Fibroblast of lung (primary cell): ENCODE measurements around the gene TMEFF2. TPM values are rescaled to one million over a fixed set of nuclear protein-coding genes. Genes with fewer than 3 reads are reported as not detected.

ENCODE experiments used
- DNase-seq, 2 donors: peaks; one replicate each; pipeline versions ENCODE4 v3.0.0 to v3.0.0-alpha.2; 2010; ENCODE audit warnings: low read depth in 2 of 2
- H2AFZ ChIP-seq: 2 replicates; pipeline ENCODE4 v1.5.1; 2012; ENCODE audit warnings: low read length, control low read depth, inconsistent platforms
- H3K27ac ChIP-seq: 2 replicates; pipeline ENCODE4 v1.5.1; 2011; ENCODE audit warnings: low read length, control low read depth; ENCODE audit not compliant: insufficient read depth
- H3K27me3 ChIP-seq: 2 replicates; pipeline ENCODE4 v1.5.1; 2011; ENCODE audit warnings: mild to moderate bottlenecking, low read length; ENCODE audit not compliant: control insufficient read depth, insufficient read depth
- H3K36me3 ChIP-seq: 2 replicates; pipeline ENCODE4 v1.5.1; 2011; ENCODE audit warnings: low read length; ENCODE audit not compliant: control insufficient read depth, insufficient read depth
- H3K4me1 ChIP-seq: 2 replicates; pipeline ENCODE4 v1.5.1; 2011; ENCODE audit warnings: low read length; ENCODE audit not compliant: control insufficient read depth, insufficient read depth; ENCODE audit errors: extremely low read depth
- H3K4me2 ChIP-seq: 2 replicates; pipeline ENCODE4 v1.5.1; 2011; ENCODE audit warnings: low read length, control low read depth; ENCODE audit not compliant: insufficient read depth; ENCODE audit errors: extremely low read depth
- H3K4me3 ChIP-seq, 4 experiments: fragments of 200-600 bp in 1 of 4; sonication (generic) in 1 of 4; replicated peaks in 1 of 4; 2 replicates each; pipeline ENCODE4 v1.5.1; 2011 to 2016; ENCODE audit warnings: low read length in 4 of 4, low read depth in 3 of 4, mild to moderate bottlenecking in 3 of 4, control low read depth in 2 of 4, inconsistent platforms in 1 of 4, mixed read lengths in 1 of 4; ENCODE audit not compliant: insufficient read depth in 1 of 4; ENCODE audit errors: control extremely low read depth in 1 of 4
- H3K79me2 ChIP-seq: 2 replicates; pipeline ENCODE4 v1.5.1; 2012; ENCODE audit warnings: mild to moderate bottlenecking, low read length, inconsistent platforms; ENCODE audit not compliant: control insufficient read depth, insufficient read depth
- H3K9ac ChIP-seq: 2 replicates; pipeline ENCODE4 v1.5.1; 2011; ENCODE audit warnings: mild to moderate bottlenecking, low read length, control low read depth; ENCODE audit not compliant: insufficient read depth
- H3K9me3 ChIP-seq: 2 replicates; pipeline ENCODE4 v1.5.1; 2012; ENCODE audit warnings: low read depth, low read length; ENCODE audit not compliant: control insufficient read depth, insufficient read depth
- H4K20me1 ChIP-seq: 2 replicates; pipeline ENCODE4 v1.5.1; 2011; ENCODE audit warnings: low read length; ENCODE audit not compliant: control insufficient read depth, insufficient read depth; ENCODE audit errors: extremely low read depth
- EZH2 ChIP-seq: IDR thresholded peaks from 2 replicates; pipeline ENCODE4 v1.5.1; 2012; ENCODE audit warnings: low read length, control low read depth, mild to moderate bottlenecking; ENCODE audit errors: missing control alignments
- polyA plus RNA-seq, 2 donors: library from polyadenylated mRNA; depleted of rRNA in 1 of 2; stranded (reverse) in 1 of 2; unstranded in 1 of 2; fragments of >200 nt; gene quantifications; 2 replicates each; pipeline ENCODE4 v1.2.1, GENCODE V29; 2011 to 2012; ENCODE audit warnings: missing spikeins in 1 of 2
- total RNA-seq: library from RNA; depleted of rRNA; stranded (reverse); fragments of >200 nt; gene quantifications from 2 replicates; pipeline ENCODE4 v1.2.1, GENCODE V29; 2014
- TF ChIP-seq, protein P1 (sequence below), 2 donors: IDR thresholded peaks in 1 of 2; conservative IDR thresholded peaks in 1 of 2; 1 replicate in 1 of 2; 2 replicates in 1 of 2; pipeline ENCODE4 v1.5.1; 2011 to 2012; ENCODE audit warnings: low read length in 2 of 2, control low read depth in 1 of 2, inconsistent platforms in 1 of 2, low read depth in 1 of 2, mild to moderate bottlenecking in 1 of 2

Gene TMEFF2
- total and polyA plus RNA-seq, 2 donors (not counting 1 experiment from before 2014, with no cell fraction given) = 0.33 to 0.87 TPM

DNA sequence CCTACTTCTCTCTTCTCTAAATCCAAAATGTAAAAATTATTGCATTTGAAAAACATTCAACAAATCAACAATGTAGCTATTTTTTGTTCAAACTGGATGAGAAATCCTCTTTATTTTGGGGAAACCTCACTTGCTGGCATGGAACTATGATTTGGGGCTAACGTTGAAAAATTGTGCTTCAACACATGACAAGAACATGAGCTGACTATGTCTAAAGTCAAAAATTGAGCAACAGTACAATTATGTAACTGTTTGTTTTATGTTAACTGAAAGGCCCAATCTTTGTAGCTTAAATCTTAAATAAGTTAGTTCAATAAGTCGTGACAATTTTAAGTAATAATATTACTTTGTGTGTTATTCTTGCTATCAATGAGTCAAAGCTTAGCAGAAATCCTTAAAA is 67.3 kb downstream of the TMEFF2 start:
- no peak overlapping the region for H3K4me2 ChIP-seq
- H3K27ac ChIP-seq = no peak overlapping the region
- DNase-seq = peak in 1 of 2 donors; percentile 28
- no peaks in the 10 kb centered on the region for H3K36me3 ChIP-seq
- H2AFZ ChIP-seq = no peak overlapping the region
- no peaks in the 10 kb centered on the region for H3K27me3 ChIP-seq
- peaks cover 2% of the 10 kb centered on the region for H3K4me1 ChIP-seq
- H4K20me1 ChIP-seq = no peaks in the 10 kb centered on the region
- H3K4me3 ChIP-seq = no peak overlapping the region
- H3K9ac ChIP-seq = no peak overlapping the region
- TF ChIP-seq, protein P1, sequence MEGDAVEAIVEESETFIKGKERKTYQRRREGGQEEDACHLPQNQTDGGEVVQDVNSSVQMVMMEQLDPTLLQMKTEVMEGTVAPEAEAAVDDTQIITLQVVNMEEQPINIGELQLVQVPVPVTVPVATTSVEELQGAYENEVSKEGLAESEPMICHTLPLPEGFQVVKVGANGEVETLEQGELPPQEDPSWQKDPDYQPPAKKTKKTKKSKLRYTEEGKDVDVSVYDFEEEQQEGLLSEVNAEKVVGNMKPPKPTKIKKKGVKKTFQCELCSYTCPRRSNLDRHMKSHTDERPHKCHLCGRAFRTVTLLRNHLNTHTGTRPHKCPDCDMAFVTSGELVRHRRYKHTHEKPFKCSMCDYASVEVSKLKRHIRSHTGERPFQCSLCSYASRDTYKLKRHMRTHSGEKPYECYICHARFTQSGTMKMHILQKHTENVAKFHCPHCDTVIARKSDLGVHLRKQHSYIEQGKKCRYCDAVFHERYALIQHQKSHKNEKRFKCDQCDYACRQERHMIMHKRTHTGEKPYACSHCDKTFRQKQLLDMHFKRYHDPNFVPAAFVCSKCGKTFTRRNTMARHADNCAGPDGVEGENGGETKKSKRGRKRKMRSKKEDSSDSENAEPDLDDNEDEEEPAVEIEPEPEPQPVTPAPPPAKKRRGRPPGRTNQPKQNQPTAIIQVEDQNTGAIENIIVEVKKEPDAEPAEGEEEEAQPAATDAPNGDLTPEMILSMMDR (conservative IDR thresholded peaks at IDR 0.05 in 1 of 2, IDR thresholded peaks at IDR 0.05 in 1 of 2; ENCODE audit: low read depth in 1 of 2, low read length in 2 of 2) = no peak
- no peak for TF ChIP-seq EZH2
- no peaks in the 10 kb centered on the region for H3K79me2 ChIP-seq
- no peaks in the 10 kb centered on the region for H3K9me3 ChIP-seq

- Histone ChIP-seq H3K4me1 (peaks cover 2% of the 10 kb centered on the region), H3K27ac (no peak overlapping the region), H3K4me2 (no peak overlapping the region), H3K4me3 (no peak overlapping the region), H3K9ac (no peak overlapping the region), H2AFZ (no peak overlapping the region), H3K79me2 (no peaks in the 10 kb centered on the region), H4K20me1 (no peaks in the 10 kb centered on the region), H3K36me3 (no peaks in the 10 kb centered on the region), H3K9me3 (no peaks in the 10 kb centered on the region), H3K27me3 (no peaks in the 10 kb centered on the region)
- no peak for DNase-seq
- TF ChIP-seq EZH2 = no peak
- TF ChIP-seq, protein P1 (conservative IDR thresholded peaks at IDR 0.05 in 1 of 2, IDR thresholded peaks at IDR 0.05 in 1 of 2; ENCODE audit: low read depth in 1 of 2, low read length in 2 of 2) = no peak
These were observed 67.8 kb downstream of the TMEFF2 start for GRCh38 chr2:192126912-192127311.

DNA sequence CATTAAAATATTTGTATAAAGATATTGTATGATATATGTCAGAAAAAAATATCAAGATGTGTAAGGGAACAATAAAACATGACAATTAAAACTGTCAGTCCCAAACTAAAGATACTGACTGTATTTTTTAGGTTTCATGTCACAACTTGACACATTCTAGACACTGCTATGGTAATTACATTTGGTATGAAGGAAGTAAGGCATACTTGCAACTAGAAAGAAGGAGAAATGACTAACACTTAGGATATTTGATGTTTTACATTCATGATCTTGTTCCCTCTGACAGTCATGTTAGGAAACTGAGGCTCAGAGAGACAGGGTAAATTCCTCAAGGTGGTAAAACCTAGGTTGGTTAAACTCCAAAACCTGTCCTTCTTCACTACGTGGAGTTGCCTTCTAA is 68.3 kb downstream of the TMEFF2 start:
- Histone ChIP-seq H3K4me1 (peaks cover 2% of the 10 kb centered on the region), H3K79me2 (no peaks in the 10 kb centered on the region), H3K4me2 (no peak overlapping the region), H2AFZ (no peak overlapping the region), H4K20me1 (no peaks in the 10 kb centered on the region), H3K4me3 (no peak overlapping the region), H3K27me3 (no peaks in the 10 kb centered on the region), H3K9me3 (no peaks in the 10 kb centered on the region), H3K27ac (no peak overlapping the region), H3K36me3 (no peaks in the 10 kb centered on the region), H3K9ac (no peak overlapping the region)
- TF ChIP-seq, protein P1 (conservative IDR thresholded peaks at IDR 0.05 in 1 of 2, IDR thresholded peaks at IDR 0.05 in 1 of 2; ENCODE audit: low read depth in 1 of 2, low read length in 2 of 2) = no peak
- TF ChIP-seq EZH2 = no peak
- peak in 1 of 2 donors; percentile 29 for DNase-seq
